GM12878 (cell line): ENCODE results near the gene SUFU. TPM values are rescaled to one million over a fixed set of nuclear protein-coding genes. Genes with fewer than 3 reads are reported as not detected.

Experiments
- BHLHE40 ChIP-seq, 2 experiments: fragments of 450-650 bp in 1 of 2; IDR thresholded peaks; 2 replicates each; pipeline ENCODE4 v1.6.1; 2011 to 2017; ENCODE audit warnings: low read depth in 2 of 2, borderline replicate concordance in 1 of 2, improper control_type of control experiment in 1 of 2, low read length in 1 of 2, mild to moderate bottlenecking in 1 of 2
- CHD2 ChIP-seq: IDR thresholded peaks from 2 replicates; pipeline ENCODE4 v1.6.1; 2011; ENCODE audit warnings: low read depth, low read length, improper control_type of control experiment, borderline replicate concordance
- DPF2 ChIP-seq: fragments of 450-650 bp; IDR thresholded peaks from 2 replicates; pipeline ENCODE4 v1.6.1; 2017; ENCODE audit warnings: mild to moderate bottlenecking
- ESRRA ChIP-seq: IDR thresholded peaks from 2 replicates; pipeline ENCODE4 v1.6.1; 2012; ENCODE audit warnings: mild to moderate bottlenecking, low read length, improper control_type of control experiment
- IRF3 ChIP-seq: fragments of 450-650 bp; IDR thresholded peaks from 2 replicates; pipeline ENCODE4 v1.6.1; 2014; ENCODE audit warnings: mild to moderate bottlenecking
- IRF5 ChIP-seq: fragments of 450-650 bp; IDR thresholded peaks from 2 replicates; pipeline ENCODE4 v1.6.1; 2017; ENCODE audit warnings: borderline replicate concordance
- NFYB ChIP-seq: IDR thresholded peaks from 2 replicates; pipeline ENCODE4 v1.6.1; 2011; ENCODE audit warnings: low read depth, mild to moderate bottlenecking, low read length, improper control_type of control experiment, moderate library complexity; ENCODE audit not compliant: insufficient read depth
- NR2F1 ChIP-seq: fragments of 450-650 bp; conservative IDR thresholded peaks from 2 replicates; pipeline ENCODE4 v1.6.1; 2017; ENCODE audit warnings: mild to moderate bottlenecking
- POLR2A ChIP-seq: IDR thresholded peaks from 2 replicates; pipeline ENCODE4 v1.6.1; 2011; ENCODE audit warnings: low read depth, mild to moderate bottlenecking, low read length
- RUNX3 ChIP-seq: IDR thresholded peaks from 2 replicates; pipeline ENCODE4 v1.6.1; 2012; ENCODE audit warnings: low read length, inconsistent platforms
- SMAD1 ChIP-seq: fragments of 450-650 bp; IDR thresholded peaks from 2 replicates; pipeline ENCODE4 v1.6.1; 2018; ENCODE audit warnings: mild to moderate bottlenecking, low read depth; ENCODE audit not compliant: partially characterized antibody
- TAF1 ChIP-seq: IDR thresholded peaks from 2 replicates; pipeline ENCODE4 v1.6.1; 2011; ENCODE audit warnings: mild to moderate bottlenecking, low read depth, low read length, borderline replicate concordance
- YY1 ChIP-seq: IDR thresholded peaks from 2 replicates; pipeline ENCODE4 v1.6.1; 2011; ENCODE audit warnings: low read depth, mild to moderate bottlenecking, low read length
- ZBTB40 ChIP-seq: fragments of 450-650 bp; IDR thresholded peaks from 2 replicates; pipeline ENCODE4 v1.6.1; 2016; ENCODE audit warnings: mild to moderate bottlenecking, moderate library complexity, borderline replicate concordance
- polyA plus RNA-seq, 11 experiments: library from polyadenylated mRNA; depleted of rRNA in 4 of 11; unstranded in 6 of 11; stranded (reverse) in 5 of 11; fragments of >200 nt; fragmentation: Nextera tagmentation in 4 of 11; fragmentation: Illumina TruSeq in 1 of 11; extraction: Ambion mirVana in 4 of 11; extraction: Trizol in 1 of 11; gene quantifications; 1 replicate in 1 of 11; 2 replicates in 10 of 11; pipeline versions ENCODE4 v1.2.1 to v1.2.3, GENCODE V29; 2011 to 2016; ENCODE audit warnings: inconsistent platforms in 2 of 11, missing spikeins in 2 of 11, low read depth in 1 of 11
- total RNA-seq, 4 experiments: library from RNA; depleted of rRNA in 3 of 4; stranded (reverse); fragments of >200 nt in 3 of 4; fragmentation: Illumina TruSeq in 1 of 4; extraction: Trizol in 1 of 4; gene quantifications; 2 replicates each; pipeline versions ENCODE4 v1.2.1 to v1.2.3, GENCODE V29; 2013 to 2021
- TF ChIP-seq, protein P1 (sequence below): fragments of 450-650 bp; IDR thresholded peaks from 2 replicates; pipeline ENCODE4 v1.6.1; 2016; ENCODE audit warnings: mild to moderate bottlenecking
- TF ChIP-seq, protein P2 (sequence below): fragments of 450-650 bp; IDR thresholded peaks from 2 replicates; pipeline ENCODE4 v1.6.1; 2018; ENCODE audit warnings: mild to moderate bottlenecking, low read depth, moderate library complexity; ENCODE audit not compliant: partially characterized antibody
- TF ChIP-seq, protein P3 (sequence below): fragments of 150-350 bp; IDR thresholded peaks from 2 replicates; pipeline ENCODE4 v1.6.1; 2016; ENCODE audit warnings: low read depth, low read length

Gene SUFU
- total and polyA plus RNA-seq, 10 of the 15 experiments (the other 5 are each of a cell fraction or from before 2014, with no cell fraction given): 0.68 to 7.7 (median 2.4) TPM

DNA sequence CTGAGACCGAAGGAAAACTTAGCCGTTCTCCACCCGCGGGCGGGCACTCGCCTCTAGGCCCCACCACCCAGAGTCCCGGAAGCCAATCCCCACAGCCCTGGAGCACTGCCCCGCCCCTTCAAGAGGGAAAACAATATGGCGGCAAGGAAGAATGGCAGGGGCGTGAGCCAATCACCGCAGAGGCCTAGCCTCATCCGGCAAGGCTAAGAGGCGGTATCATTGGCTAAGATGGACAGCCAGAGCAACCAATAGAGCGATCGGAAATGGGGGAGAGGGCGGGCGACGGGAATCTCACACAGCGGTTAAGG, 1.8 kb upstream of the SUFU start (continued):
- TF ChIP-seq IRF3: peak; percentile 89
- TF ChIP-seq TAF1: 0 out of 2 replicates have a peak, but pooled peaks have one; percentile 38
- TF ChIP-seq DPF2: peak; percentile 100
- TF ChIP-seq ESRRA: no peak
- TF ChIP-seq IRF5: no peak
- peak; percentile 94 for TF ChIP-seq NFYB
- TF ChIP-seq POLR2A: peak; percentile 24
- TF ChIP-seq CHD2: peak; percentile 95
- TF ChIP-seq, protein P1, sequence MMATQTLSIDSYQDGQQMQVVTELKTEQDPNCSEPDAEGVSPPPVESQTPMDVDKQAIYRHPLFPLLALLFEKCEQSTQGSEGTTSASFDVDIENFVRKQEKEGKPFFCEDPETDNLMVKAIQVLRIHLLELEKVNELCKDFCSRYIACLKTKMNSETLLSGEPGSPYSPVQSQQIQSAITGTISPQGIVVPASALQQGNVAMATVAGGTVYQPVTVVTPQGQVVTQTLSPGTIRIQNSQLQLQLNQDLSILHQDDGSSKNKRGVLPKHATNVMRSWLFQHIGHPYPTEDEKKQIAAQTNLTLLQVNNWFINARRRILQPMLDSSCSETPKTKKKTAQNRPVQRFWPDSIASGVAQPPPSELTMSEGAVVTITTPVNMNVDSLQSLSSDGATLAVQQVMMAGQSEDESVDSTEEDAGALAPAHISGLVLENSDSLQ: peak; percentile 100
- no peak for TF ChIP-seq SMAD1
- peak; percentile 82; the same call in 1 of the 2 replicates for TF ChIP-seq ZBTB40
- TF ChIP-seq, protein P2, sequence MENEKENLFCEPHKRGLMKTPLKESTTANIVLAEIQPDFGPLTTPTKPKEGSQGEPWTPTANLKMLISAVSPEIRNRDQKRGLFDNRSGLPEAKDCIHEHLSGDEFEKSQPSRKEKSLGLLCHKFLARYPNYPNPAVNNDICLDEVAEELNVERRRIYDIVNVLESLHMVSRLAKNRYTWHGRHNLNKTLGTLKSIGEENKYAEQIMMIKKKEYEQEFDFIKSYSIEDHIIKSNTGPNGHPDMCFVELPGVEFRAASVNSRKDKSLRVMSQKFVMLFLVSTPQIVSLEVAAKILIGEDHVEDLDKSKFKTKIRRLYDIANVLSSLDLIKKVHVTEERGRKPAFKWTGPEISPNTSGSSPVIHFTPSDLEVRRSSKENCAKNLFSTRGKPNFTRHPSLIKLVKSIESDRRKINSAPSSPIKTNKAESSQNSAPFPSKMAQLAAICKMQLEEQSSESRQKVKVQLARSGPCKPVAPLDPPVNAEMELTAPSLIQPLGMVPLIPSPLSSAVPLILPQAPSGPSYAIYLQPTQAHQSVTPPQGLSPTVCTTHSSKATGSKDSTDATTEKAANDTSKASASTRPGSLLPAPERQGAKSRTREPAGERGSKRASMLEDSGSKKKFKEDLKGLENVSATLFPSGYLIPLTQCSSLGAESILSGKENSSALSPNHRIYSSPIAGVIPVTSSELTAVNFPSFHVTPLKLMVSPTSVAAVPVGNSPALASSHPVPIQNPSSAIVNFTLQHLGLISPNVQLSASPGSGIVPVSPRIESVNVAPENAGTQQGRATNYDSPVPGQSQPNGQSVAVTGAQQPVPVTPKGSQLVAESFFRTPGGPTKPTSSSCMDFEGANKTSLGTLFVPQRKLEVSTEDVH: peak; percentile 57
- TF ChIP-seq YY1: peak; percentile 98
- TF ChIP-seq RUNX3: peak; percentile 48
- no peak for TF ChIP-seq NR2F1
- TF ChIP-seq BHLHE40 (IDR thresholded peaks at IDR 0.05; ENCODE audit: borderline replicate concordance in 1 of 2, low read depth in 2 of 2, low read length in 1 of 2): no peak
- TF ChIP-seq, protein P3, sequence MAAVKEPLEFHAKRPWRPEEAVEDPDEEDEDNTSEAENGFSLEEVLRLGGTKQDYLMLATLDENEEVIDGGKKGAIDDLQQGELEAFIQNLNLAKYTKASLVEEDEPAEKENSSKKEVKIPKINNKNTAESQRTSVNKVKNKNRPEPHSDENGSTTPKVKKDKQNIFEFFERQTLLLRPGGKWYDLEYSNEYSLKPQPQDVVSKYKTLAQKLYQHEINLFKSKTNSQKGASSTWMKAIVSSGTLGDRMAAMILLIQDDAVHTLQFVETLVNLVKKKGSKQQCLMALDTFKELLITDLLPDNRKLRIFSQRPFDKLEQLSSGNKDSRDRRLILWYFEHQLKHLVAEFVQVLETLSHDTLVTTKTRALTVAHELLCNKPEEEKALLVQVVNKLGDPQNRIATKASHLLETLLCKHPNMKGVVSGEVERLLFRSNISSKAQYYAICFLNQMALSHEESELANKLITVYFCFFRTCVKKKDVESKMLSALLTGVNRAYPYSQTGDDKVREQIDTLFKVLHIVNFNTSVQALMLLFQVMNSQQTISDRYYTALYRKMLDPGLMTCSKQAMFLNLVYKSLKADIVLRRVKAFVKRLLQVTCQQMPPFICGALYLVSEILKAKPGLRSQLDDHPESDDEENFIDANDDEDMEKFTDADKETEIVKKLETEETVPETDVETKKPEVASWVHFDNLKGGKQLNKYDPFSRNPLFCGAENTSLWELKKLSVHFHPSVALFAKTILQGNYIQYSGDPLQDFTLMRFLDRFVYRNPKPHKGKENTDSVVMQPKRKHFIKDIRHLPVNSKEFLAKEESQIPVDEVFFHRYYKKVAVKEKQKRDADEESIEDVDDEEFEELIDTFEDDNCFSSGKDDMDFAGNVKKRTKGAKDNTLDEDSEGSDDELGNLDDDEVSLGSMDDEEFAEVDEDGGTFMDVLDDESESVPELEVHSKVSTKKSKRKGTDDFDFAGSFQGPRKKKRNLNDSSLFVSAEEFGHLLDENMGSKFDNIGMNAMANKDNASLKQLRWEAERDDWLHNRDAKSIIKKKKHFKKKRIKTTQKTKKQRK: peak; percentile 92
